ENCODE data around the gene DNAAF1. TPM values are rescaled to one million over a fixed set of nuclear protein-coding genes. Genes with fewer than 3 reads are reported as not detected.
"Not testable (repeated sequence)": the region's sequence is repeated elsewhere in the genome, so short reads cannot be mapped to it uniquely, and the experiment has no call there.

The DNAAF1 gene
- total RNA-seq, 1 donor from 2014 or later = 0.11 TPM

DNA sequence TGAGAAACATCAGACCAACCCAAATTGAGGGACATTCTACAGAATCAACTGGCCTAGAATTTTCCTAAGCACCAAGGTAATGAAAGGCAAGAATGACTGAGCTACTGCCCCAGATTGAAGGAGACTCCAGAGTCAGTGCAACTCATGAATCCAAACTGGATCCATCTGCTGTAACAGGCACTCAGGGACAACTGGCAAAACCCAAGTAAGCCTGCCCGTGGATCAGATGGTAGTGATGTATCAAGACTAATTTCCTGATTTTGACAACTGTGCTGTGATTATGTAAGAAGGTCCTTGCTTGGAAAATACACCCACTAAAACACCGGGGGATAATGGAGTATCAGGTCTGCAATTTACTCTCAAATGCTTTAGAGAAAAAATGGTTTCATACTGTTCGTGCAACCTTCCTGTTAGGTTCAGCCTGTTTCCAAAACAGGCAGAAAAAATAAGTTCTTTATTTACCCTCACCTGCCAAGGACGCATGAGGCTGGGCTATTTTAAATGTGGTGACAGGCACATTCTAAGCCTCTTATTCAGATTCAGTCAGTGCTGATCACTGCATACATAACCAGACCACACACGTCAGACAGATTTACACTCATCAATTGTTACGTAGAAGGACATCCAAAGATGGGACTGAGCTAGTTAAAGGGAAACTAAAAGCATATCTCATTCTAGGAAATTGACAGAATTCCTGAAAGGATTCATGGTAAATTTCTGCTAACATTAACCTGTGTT lies 35.3 kb upstream of the DNAAF1 start:
- TF ChIP-seq, protein P1, sequence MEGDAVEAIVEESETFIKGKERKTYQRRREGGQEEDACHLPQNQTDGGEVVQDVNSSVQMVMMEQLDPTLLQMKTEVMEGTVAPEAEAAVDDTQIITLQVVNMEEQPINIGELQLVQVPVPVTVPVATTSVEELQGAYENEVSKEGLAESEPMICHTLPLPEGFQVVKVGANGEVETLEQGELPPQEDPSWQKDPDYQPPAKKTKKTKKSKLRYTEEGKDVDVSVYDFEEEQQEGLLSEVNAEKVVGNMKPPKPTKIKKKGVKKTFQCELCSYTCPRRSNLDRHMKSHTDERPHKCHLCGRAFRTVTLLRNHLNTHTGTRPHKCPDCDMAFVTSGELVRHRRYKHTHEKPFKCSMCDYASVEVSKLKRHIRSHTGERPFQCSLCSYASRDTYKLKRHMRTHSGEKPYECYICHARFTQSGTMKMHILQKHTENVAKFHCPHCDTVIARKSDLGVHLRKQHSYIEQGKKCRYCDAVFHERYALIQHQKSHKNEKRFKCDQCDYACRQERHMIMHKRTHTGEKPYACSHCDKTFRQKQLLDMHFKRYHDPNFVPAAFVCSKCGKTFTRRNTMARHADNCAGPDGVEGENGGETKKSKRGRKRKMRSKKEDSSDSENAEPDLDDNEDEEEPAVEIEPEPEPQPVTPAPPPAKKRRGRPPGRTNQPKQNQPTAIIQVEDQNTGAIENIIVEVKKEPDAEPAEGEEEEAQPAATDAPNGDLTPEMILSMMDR (IDR thresholded peaks at IDR 0.05) = no peak
- TF ChIP-seq EZH2 (IDR thresholded peaks at IDR 0.05) = no peak
- no peak for TF ChIP-seq EZH2phosphoT487 (IDR thresholded peaks at IDR 0.05)
- Mint-ChIP-seq H3K27ac (no peak overlapping the region), H3K4me1 (peaks cover 18% of the 10 kb centered on the region), H3K36me3 (peaks cover 5% of the 10 kb centered on the region), H3K27me3 (ENCODE audit: insufficient read depth, low read depth) (peaks cover 2% of the 10 kb centered on the region), H3K4me3 (no peak overlapping the region), H3K9me3 (no peaks in the 10 kb centered on the region)
- Histone ChIP-seq H3K27me3 (no peaks in the 10 kb centered on the region), H3K27ac (no peak overlapping the region), H3F3A (ENCODE audit: low read depth) (no peaks in the 10 kb centered on the region), H3K4me3 (no peak overlapping the region), H3K36me3 (no peaks in the 10 kb centered on the region), H2AFZ (replicated peaks) (no peak overlapping the region), H4K20me1 (ENCODE audit: low read depth) (peaks cover 63% of the 10 kb centered on the region), H3K4me1 (no peaks in the 10 kb centered on the region), H3K9me3 (ENCODE audit: low read depth) (no peaks in the 10 kb centered on the region), H3K4me2 (no peak overlapping the region), H3K9ac (peak overlapping the region; percentile 32), H3K79me2 (ENCODE audit: low read depth) (peaks cover 98% of the 10 kb centered on the region)
- no peak for DNase-seq (ENCODE audit: low spot score)

DNA sequence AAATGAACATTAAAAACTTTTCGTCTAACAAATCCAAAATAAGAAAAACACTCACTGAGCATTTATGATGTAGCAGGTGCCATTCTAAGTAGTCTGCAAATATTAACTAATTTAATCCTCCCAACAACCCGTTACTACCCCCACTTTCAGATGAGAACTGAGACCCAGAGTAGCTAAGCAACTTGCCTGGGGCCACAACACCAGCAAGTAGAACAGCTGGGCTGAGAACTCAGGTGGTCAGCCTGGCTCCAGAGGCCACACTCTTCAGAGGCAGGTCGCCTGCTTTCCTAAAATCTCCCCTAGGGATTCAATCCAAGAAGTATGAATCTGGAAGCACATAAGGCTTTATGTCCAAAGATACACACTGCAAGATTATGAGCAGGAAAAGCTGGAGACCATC lies 34.6 kb upstream of the DNAAF1 start:
- peaks cover 5% of the 10 kb centered on the region for H3K4me1 ChIP-seq
- H3K9me3 ChIP-seq (ENCODE audit: low read depth) = no peaks in the 10 kb centered on the region
- H3K4me2 ChIP-seq = no peak overlapping the region
- no peak overlapping the region for H3K4me3 ChIP-seq
- DNase-seq (ENCODE audit: low spot score) = no peak
- no peak overlapping the region for H3K27ac ChIP-seq
- peak overlapping the region; percentile 78 for H3K27ac Mint-ChIP-seq
- no peak overlapping the region for H3K4me3 Mint-ChIP-seq
- no peaks in the 10 kb centered on the region for H3K36me3 ChIP-seq
- no peak overlapping the region for H3K9ac ChIP-seq
- peaks cover 1% of the 10 kb centered on the region for H3F3A ChIP-seq (ENCODE audit: low read depth)
- H3K27me3 ChIP-seq = no peaks in the 10 kb centered on the region
- H3K4me1 Mint-ChIP-seq = peaks cover 18% of the 10 kb centered on the region
- TF ChIP-seq EZH2phosphoT487 (IDR thresholded peaks at IDR 0.05) (no peak), EZH2 (IDR thresholded peaks at IDR 0.05) (no peak)
- TF ChIP-seq, protein P1 (IDR thresholded peaks at IDR 0.05) = no peak
- no peak overlapping the region for H2AFZ ChIP-seq (replicated peaks)
- peaks cover 62% of the 10 kb centered on the region for H4K20me1 ChIP-seq (ENCODE audit: low read depth)
- peaks cover 98% of the 10 kb centered on the region for H3K79me2 ChIP-seq (ENCODE audit: low read depth)
- H3K9me3 Mint-ChIP-seq = no peaks in the 10 kb centered on the region
- peaks cover 2% of the 10 kb centered on the region for H3K27me3 Mint-ChIP-seq (ENCODE audit: insufficient read depth, low read depth)
- peaks cover 5% of the 10 kb centered on the region for H3K36me3 Mint-ChIP-seq

DNA sequence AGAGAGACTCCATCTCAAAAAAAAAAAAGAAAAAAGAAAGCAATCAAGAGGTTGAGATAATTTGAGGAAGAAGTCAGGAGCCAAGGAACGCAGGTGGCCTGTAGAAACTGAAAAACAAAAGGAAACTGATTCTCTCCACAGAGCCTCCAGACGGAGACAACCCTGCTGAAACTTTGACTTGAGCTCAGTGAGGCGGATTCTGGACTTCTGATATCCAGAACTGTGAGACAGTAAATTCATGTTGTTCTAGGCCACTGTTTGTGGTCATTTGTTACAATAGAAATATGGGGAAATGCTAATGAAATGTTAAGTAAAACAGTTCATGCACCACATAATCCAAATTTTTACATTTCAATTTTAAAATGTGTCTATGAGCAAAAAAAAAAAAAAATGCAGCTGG lies 33.6 kb upstream of the DNAAF1 start:
- Mint-ChIP-seq H3K27ac (no peak overlapping the region), H3K27me3 (ENCODE audit: insufficient read depth, low read depth) (peaks cover 2% of the 10 kb centered on the region), H3K4me3 (no peak overlapping the region), H3K4me1 (peaks cover 17% of the 10 kb centered on the region), H3K36me3 (peaks cover 5% of the 10 kb centered on the region), H3K9me3 (no peaks in the 10 kb centered on the region)
- H3K4me3 ChIP-seq = no peak overlapping the region
- H3K9me3 ChIP-seq (ENCODE audit: low read depth) = no peaks in the 10 kb centered on the region
- H3K27ac ChIP-seq = no peak overlapping the region
- no peak overlapping the region for H3K4me2 ChIP-seq
- no peak overlapping the region for H3K9ac ChIP-seq
- H3K79me2 ChIP-seq (ENCODE audit: low read depth) = peaks cover 96% of the 10 kb centered on the region
- H4K20me1 ChIP-seq (ENCODE audit: low read depth) = peaks cover 58% of the 10 kb centered on the region
- peaks cover 10% of the 10 kb centered on the region for H3F3A ChIP-seq (ENCODE audit: low read depth)
- H2AFZ ChIP-seq (replicated peaks) = no peak overlapping the region
- H3K4me1 ChIP-seq = peaks cover 6% of the 10 kb centered on the region
- no peak for DNase-seq (ENCODE audit: low spot score)
- no peak for TF ChIP-seq EZH2 (IDR thresholded peaks at IDR 0.05)
- TF ChIP-seq, protein P1 (IDR thresholded peaks at IDR 0.05) = no peak
- no peak for TF ChIP-seq EZH2phosphoT487 (IDR thresholded peaks at IDR 0.05)
- no peaks in the 10 kb centered on the region for H3K36me3 ChIP-seq
- H3K27me3 ChIP-seq = no peaks in the 10 kb centered on the region

DNA sequence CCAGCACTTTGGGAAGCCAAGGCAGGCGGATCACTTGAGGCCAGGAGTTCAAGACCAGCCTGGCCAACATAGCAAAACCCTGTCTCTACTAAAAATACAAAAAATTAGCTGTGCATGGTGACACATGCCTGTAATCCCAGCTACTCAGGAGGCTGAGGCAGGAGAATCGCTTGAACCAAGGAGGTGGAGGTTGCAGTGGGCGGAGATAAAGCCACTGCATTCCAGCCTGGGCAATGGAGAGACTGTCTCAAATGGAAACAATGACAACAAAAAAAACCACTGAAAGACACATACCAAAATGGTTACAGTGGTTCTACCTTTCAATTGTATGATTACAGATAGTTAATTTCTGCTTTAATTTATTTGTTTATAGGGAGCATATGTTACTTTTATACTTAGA lies 33.2 kb upstream of the DNAAF1 start:
- H3K27ac ChIP-seq; H3K4me1 ChIP-seq; H3K4me3 Mint-ChIP-seq; DNase-seq (ENCODE audit: low spot score); H3K4me3 ChIP-seq; H3K36me3 ChIP-seq; H3K9me3 ChIP-seq (ENCODE audit: low read depth); H3K9ac ChIP-seq; H3K36me3 Mint-ChIP-seq; H3K4me2 ChIP-seq; H2AFZ ChIP-seq (replicated peaks); H3K27me3 ChIP-seq; H3K9me3 Mint-ChIP-seq; H3K27ac Mint-ChIP-seq; H3K27me3 Mint-ChIP-seq (ENCODE audit: insufficient read depth, low read depth): not testable (repeated sequence)
- H3K4me1 Mint-ChIP-seq = peaks cover 13% of the 10 kb centered on the region
- peaks cover 54% of the 10 kb centered on the region for H4K20me1 ChIP-seq (ENCODE audit: low read depth)
- H3F3A ChIP-seq (ENCODE audit: low read depth) = peaks cover 10% of the 10 kb centered on the region
- H3K79me2 ChIP-seq (ENCODE audit: low read depth) = peaks cover 92% of the 10 kb centered on the region
